ENCODE data around the gene C2orf76.

C2orf76 gene

DNA sequence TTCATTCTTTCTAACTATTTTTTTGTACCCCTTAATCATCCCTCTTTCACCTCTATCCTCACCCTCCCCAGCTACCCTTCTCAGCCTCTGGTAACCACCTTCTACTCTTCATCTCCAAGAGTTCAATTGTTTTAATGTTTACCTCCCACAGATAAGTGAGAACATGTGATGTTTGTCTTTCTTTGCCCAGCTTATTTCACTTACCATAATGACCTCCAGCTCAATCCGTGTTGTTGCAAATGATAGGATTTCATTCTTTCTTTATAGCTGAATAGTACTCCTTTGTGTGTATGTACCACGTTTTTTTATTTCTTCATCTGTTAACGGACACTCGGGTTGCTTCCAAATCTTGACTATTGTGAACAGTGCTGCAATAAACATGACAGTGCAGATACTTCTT is 42.9 kb upstream of the C2orf76 start:
- Histone ChIP-seq H3K9me3 (ENCODE audit: insufficient read depth, low read length, severe bottlenecking) (no peaks in the 10 kb centered on the region), H3K36me3 (ENCODE audit: insufficient read depth, low read length) (no peaks in the 10 kb centered on the region), H3K4me1 (ENCODE audit: insufficient read depth, low read length) (no peaks in the 10 kb centered on the region), H4K20me1 (ENCODE audit: insufficient read depth, low read length) (peaks cover 2% of the 10 kb centered on the region; the same call in 1 of the 2 replicates), H3K4me3 (ENCODE audit: low read depth in 1 of 2, low read length in 2 of 2) (no peak overlapping the region), H3K4me2 (ENCODE audit: insufficient read depth, low read length) (no peak overlapping the region), H3K79me2 (ENCODE audit: insufficient read depth, low read length) (no peaks in the 10 kb centered on the region), H2AFZ (ENCODE audit: low read depth, low read length) (no peak overlapping the region), H3K27ac (ENCODE audit: low read length) (no peak overlapping the region), H3K27me3 (ENCODE audit: insufficient read depth, low read length, poor library complexity) (peaks cover 4% of the 10 kb centered on the region), H3K9ac (ENCODE audit: low read depth, low read length) (no peak overlapping the region)
- ATAC-seq (ENCODE audit: insufficient read depth, low read depth) (no peak), DNase-seq (no peak)
- TF ChIP-seq, protein P1, sequence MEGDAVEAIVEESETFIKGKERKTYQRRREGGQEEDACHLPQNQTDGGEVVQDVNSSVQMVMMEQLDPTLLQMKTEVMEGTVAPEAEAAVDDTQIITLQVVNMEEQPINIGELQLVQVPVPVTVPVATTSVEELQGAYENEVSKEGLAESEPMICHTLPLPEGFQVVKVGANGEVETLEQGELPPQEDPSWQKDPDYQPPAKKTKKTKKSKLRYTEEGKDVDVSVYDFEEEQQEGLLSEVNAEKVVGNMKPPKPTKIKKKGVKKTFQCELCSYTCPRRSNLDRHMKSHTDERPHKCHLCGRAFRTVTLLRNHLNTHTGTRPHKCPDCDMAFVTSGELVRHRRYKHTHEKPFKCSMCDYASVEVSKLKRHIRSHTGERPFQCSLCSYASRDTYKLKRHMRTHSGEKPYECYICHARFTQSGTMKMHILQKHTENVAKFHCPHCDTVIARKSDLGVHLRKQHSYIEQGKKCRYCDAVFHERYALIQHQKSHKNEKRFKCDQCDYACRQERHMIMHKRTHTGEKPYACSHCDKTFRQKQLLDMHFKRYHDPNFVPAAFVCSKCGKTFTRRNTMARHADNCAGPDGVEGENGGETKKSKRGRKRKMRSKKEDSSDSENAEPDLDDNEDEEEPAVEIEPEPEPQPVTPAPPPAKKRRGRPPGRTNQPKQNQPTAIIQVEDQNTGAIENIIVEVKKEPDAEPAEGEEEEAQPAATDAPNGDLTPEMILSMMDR (IDR thresholded peaks at IDR 0.05; ENCODE audit: borderline replicate concordance, extremely low read depth, low read length, poor library complexity, severe bottlenecking) = no peak
- no peak for TF ChIP-seq EZH2 (IDR thresholded peaks at IDR 0.05; ENCODE audit: borderline replicate concordance, low read depth, low read length, severe bottlenecking)

GRCh38 chr2:119408221-119408619 is 41.6 kb upstream of the C2orf76 start:
- DNase-seq = no peak
- Histone ChIP-seq H3K4me1 (ENCODE audit: insufficient read depth, low read length) (no peaks in the 10 kb centered on the region), H3K9ac (ENCODE audit: low read depth, low read length) (no peak overlapping the region), H3K27ac (ENCODE audit: low read length) (no peak overlapping the region), H3K79me2 (ENCODE audit: insufficient read depth, low read length) (no peaks in the 10 kb centered on the region), H2AFZ (ENCODE audit: low read depth, low read length) (no peak overlapping the region), H3K4me2 (ENCODE audit: insufficient read depth, low read length) (no peak overlapping the region), H3K9me3 (ENCODE audit: insufficient read depth, low read length, severe bottlenecking) (no peaks in the 10 kb centered on the region), H3K27me3 (ENCODE audit: insufficient read depth, low read length, poor library complexity) (no peaks in the 10 kb centered on the region), H3K36me3 (ENCODE audit: insufficient read depth, low read length) (no peaks in the 10 kb centered on the region), H4K20me1 (ENCODE audit: insufficient read depth, low read length) (peaks cover 2% of the 10 kb centered on the region; the same call in 1 of the 2 replicates), H3K4me3 (ENCODE audit: low read depth in 1 of 2, low read length in 2 of 2) (no peak overlapping the region)
- ATAC-seq (ENCODE audit: insufficient read depth, low read depth) = no peak
- TF ChIP-seq, protein P1 (IDR thresholded peaks at IDR 0.05; ENCODE audit: borderline replicate concordance, extremely low read depth, low read length, poor library complexity, severe bottlenecking) = no peak
- no peak for TF ChIP-seq EZH2 (IDR thresholded peaks at IDR 0.05; ENCODE audit: borderline replicate concordance, low read depth, low read length, severe bottlenecking)

DNA sequence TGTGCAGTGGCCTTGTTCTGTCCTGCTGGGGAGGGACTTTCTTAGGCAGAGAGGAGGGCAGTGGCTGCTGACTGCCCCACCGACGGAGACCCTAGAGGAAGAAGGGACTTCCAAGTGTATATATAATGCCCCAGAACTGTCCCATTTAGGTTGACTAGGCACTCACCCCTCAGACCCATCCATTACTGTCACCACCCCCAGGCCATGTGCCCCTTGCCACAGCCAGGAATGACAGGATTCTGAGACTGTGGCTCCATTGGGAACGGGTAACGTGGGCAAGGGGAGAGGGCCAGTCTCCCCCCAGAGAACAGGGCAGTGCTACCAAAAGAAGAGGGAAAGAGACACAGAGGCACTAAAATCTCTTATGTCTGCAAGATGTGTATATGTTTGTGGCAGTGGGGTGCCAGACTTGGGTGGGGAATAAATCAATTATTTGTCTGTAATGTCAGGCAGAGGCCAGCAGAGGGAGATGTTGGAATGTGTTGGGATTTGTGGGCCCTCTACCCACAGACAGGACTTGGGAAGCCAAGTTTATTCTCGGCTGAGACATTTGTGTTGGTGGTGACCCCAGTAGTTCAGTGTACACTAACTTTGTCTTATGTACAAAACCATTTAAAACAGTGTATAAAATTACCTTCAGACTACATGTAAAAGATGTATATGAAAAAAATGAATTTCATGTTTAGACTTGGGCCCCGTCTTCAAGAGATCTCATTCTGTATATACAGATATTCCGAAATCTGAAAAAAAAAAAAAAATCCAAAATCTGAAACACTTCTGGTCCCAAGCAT is 41.0 kb upstream of the C2orf76 start:
- ATAC-seq (ENCODE audit: insufficient read depth, low read depth) (peak; percentile 74), DNase-seq (peak; percentile 45)
- no peaks in the 10 kb centered on the region for H3K9me3 ChIP-seq (ENCODE audit: insufficient read depth, low read length, severe bottlenecking)
- peaks cover 2% of the 10 kb centered on the region; the same call in 1 of the 2 replicates for H4K20me1 ChIP-seq (ENCODE audit: insufficient read depth, low read length)
- no peaks in the 10 kb centered on the region for H3K27me3 ChIP-seq (ENCODE audit: insufficient read depth, low read length, poor library complexity)
- no peaks in the 10 kb centered on the region for H3K79me2 ChIP-seq (ENCODE audit: insufficient read depth, low read length)
- TF ChIP-seq EZH2 (IDR thresholded peaks at IDR 0.05; ENCODE audit: borderline replicate concordance, low read depth, low read length, severe bottlenecking) = no peak
- TF ChIP-seq, protein P1 (IDR thresholded peaks at IDR 0.05; ENCODE audit: borderline replicate concordance, extremely low read depth, low read length, poor library complexity, severe bottlenecking) = peak; percentile 78
- no peaks in the 10 kb centered on the region for H3K36me3 ChIP-seq (ENCODE audit: insufficient read depth, low read length)
- no peaks in the 10 kb centered on the region for H3K4me1 ChIP-seq (ENCODE audit: insufficient read depth, low read length)
- H3K9ac ChIP-seq (ENCODE audit: low read depth, low read length) = no peak overlapping the region
- H3K4me3 ChIP-seq (ENCODE audit: low read depth in 1 of 2, low read length in 2 of 2) = no peak overlapping the region
- H2AFZ ChIP-seq (ENCODE audit: low read depth, low read length) = no peak overlapping the region
- H3K27ac ChIP-seq (ENCODE audit: low read length) = no peak overlapping the region
- no peak overlapping the region for H3K4me2 ChIP-seq (ENCODE audit: insufficient read depth, low read length)
